Endothelial cell of umbilical vein (primary cell): ENCODE measurements around the gene RAB31. TPM values are rescaled to one million over a fixed set of nuclear protein-coding genes. Genes with fewer than 3 reads are reported as not detected.

Experiments
- BruUV-seq: library from RNA; stranded (reverse); fragments of 400-500 nt; replicated peaks from 2 replicates; lab custom pipeline; 2021; lab: Mats Ljungman, UMichigan
- CTCF ChIA-PET: fragments of 300-600, 350-600 bp; sonication (Branson Sonifier 250); formaldehyde crosslinking; loops from one replicate; lab custom pipeline; 2021; ENCODE audit warnings: antibody characterized with exemption, inconsistent platforms; lab: Charles Lee
- POLR2A ChIA-PET: fragments of 300-600, 350-600 bp; sonication (Branson Sonifier 250); formaldehyde crosslinking; loops from one replicate; lab custom pipeline; 2021; ENCODE audit warnings: antibody characterized with exemption, inconsistent platforms; lab: Charles Lee
- DNase-seq: peaks from one replicate; pipeline ENCODE4 v3.0.0-alpha.2; 2011; ENCODE audit warnings: low read depth, low spot score
- FAIRE-seq: peaks from 2 replicates; lab custom pipeline; 2011; peaks lifted over from hg19 to GRCh38; lab: Jason Lieb, UNC
- H2AFZ ChIP-seq: 2 replicates; pipeline ENCODE4 v1.6.0; 2012; ENCODE audit warnings: low read depth, low read length, control low read depth, inconsistent platforms
- H3K27ac ChIP-seq: 2 replicates; pipeline ENCODE4 v1.5.1; 2011; ENCODE audit warnings: low read depth, mild to moderate bottlenecking, control low read depth, low read length, moderate library complexity; ENCODE audit not compliant: insufficient read depth
- H3K27me3 ChIP-seq, 2 experiments: 2 replicates each; pipeline versions ENCODE4 v1.6.0 to v1.6.1; 2011; ENCODE audit warnings: low read length in 2 of 2, mixed read lengths in 1 of 2; ENCODE audit not compliant: control insufficient read depth in 2 of 2, insufficient read depth in 2 of 2
- H3K36me3 ChIP-seq, 2 experiments: 2 replicates in 1 of 2; 3 replicates in 1 of 2; pipeline ENCODE4 v1.5.1; 2011; ENCODE audit warnings: low read length in 2 of 2, mild to moderate bottlenecking in 1 of 2, moderate library complexity in 1 of 2; ENCODE audit not compliant: control insufficient read depth in 2 of 2, insufficient read depth in 2 of 2; ENCODE audit errors: extremely low read depth in 1 of 2
- H3K4me1 ChIP-seq: 3 replicates; pipeline ENCODE4 v1.5.1; 2011; ENCODE audit warnings: mild to moderate bottlenecking, low read length; ENCODE audit not compliant: control insufficient read depth, insufficient read depth; ENCODE audit errors: extremely low read depth
- H3K4me2 ChIP-seq: 2 replicates; pipeline ENCODE4 v1.6.1; 2011; ENCODE audit warnings: low read length, control low read depth, mixed read lengths; ENCODE audit not compliant: insufficient read depth
- H3K4me3 ChIP-seq, 3 experiments: fragments of 200-600 bp in 1 of 3; sonication (generic), shearing (Covaris generic) in 1 of 3; replicated peaks in 1 of 3; 2 replicates each; pipeline ENCODE4 v1.5.1; 2011 to 2016; ENCODE audit warnings: control low read depth in 3 of 3, low read length in 3 of 3, mild to moderate bottlenecking in 2 of 3, inconsistent platforms in 1 of 3, low read depth in 1 of 3, moderate library complexity in 1 of 3; ENCODE audit not compliant: insufficient read depth in 1 of 3
- H3K79me2 ChIP-seq: 2 replicates; pipeline ENCODE4 v1.6.0; 2012; ENCODE audit warnings: low read length, inconsistent platforms; ENCODE audit not compliant: control insufficient read depth, insufficient read depth
- H3K9ac ChIP-seq: replicated peaks from 2 replicates; pipeline ENCODE3; 2011; ENCODE audit warnings: low read length, control low read depth; ENCODE audit not compliant: insufficient read depth; ENCODE audit errors: extremely low read depth
- H3K9me1 ChIP-seq: replicated peaks from 3 replicates; pipeline ENCODE4 v1.6.0; 2011; ENCODE audit warnings: mild to moderate bottlenecking, low read length; ENCODE audit not compliant: control insufficient read depth, insufficient read depth; ENCODE audit errors: extremely low read depth
- H3K9me3 ChIP-seq: replicated peaks from 2 replicates; pipeline ENCODE4 v1.5.1; 2012; ENCODE audit warnings: low read length, inconsistent platforms; ENCODE audit not compliant: control insufficient read depth, insufficient read depth
- H4K20me1 ChIP-seq: replicated peaks from 2 replicates; pipeline ENCODE3; 2011; ENCODE audit warnings: mild to moderate bottlenecking, low read length; ENCODE audit not compliant: control insufficient read depth, insufficient read depth; ENCODE audit errors: extremely low read depth
- CTCF ChIP-seq, 2 donors: IDR thresholded peaks; 1 replicate in 1 of 2; 2 replicates in 1 of 2; pipeline ENCODE4 v1.5.1; 2011; ENCODE audit warnings: low read length in 2 of 2, mild to moderate bottlenecking in 2 of 2, moderate library complexity in 2 of 2, control low read depth in 1 of 2, inconsistent platforms in 1 of 2, low read depth in 1 of 2; ENCODE audit not compliant: insufficient read depth in 1 of 2; ENCODE audit errors: extremely low read depth in 1 of 2
- EZH2 ChIP-seq: IDR thresholded peaks from 2 replicates; pipeline ENCODE4 v1.6.1; 2012; ENCODE audit warnings: borderline replicate concordance, low read depth, mild to moderate bottlenecking, moderate library complexity, low read length, inconsistent platforms; ENCODE audit not compliant: severe bottlenecking
- FOS ChIP-seq: IDR thresholded peaks from 2 replicates; pipeline ENCODE4 v1.6.1; 2011; ENCODE audit warnings: mild to moderate bottlenecking, low read length, moderate library complexity, borderline replicate concordance; ENCODE audit not compliant: insufficient read depth
- GATA2 ChIP-seq: IDR thresholded peaks from 2 replicates; pipeline ENCODE4 v1.7.0; 2011; ENCODE audit warnings: low read depth, mild to moderate bottlenecking, moderate library complexity, mixed read lengths, low read length; ENCODE audit not compliant: insufficient read length, insufficient read depth
- JUN ChIP-seq: IDR thresholded peaks from 2 replicates; pipeline ENCODE4 v1.6.1; 2011; ENCODE audit warnings: borderline replicate concordance, low read depth; ENCODE audit not compliant: insufficient read length, insufficient read depth
- MAX ChIP-seq: IDR thresholded peaks from 2 replicates; pipeline ENCODE4 v1.6.1; 2011; ENCODE audit not compliant: insufficient read depth, insufficient read length
- MYC ChIP-seq: IDR thresholded peaks from one replicate; pipeline ENCODE4 v1.6.1; 2011; ENCODE audit warnings: mild to moderate bottlenecking, low read depth, low read length
- POLR2A ChIP-seq: IDR thresholded peaks from 2 replicates; pipeline ENCODE4 v1.6.1; 2012; ENCODE audit warnings: low read depth, mild to moderate bottlenecking, control low read depth, low read length
- POLR2AphosphoS5 ChIP-seq: IDR thresholded peaks from 2 replicates; pipeline ENCODE4 v1.6.1; 2012; ENCODE audit warnings: low read depth, mild to moderate bottlenecking, control low read depth, low read length, moderate library complexity; ENCODE audit not compliant: insufficient read depth
- dilution Hi-C: fragments of 300-500 bp; cut with MboI; formaldehyde crosslinking; loops from one replicate; pipeline ENCODE4 v1.15.0; 2019; ENCODE audit warnings: low sequenced_read_pairs; ENCODE audit not compliant: extremely low pct_ligation_motif_present
- intact Hi-C: fragments of 100-400 bp; cut with micrococcal nuclease; formaldehyde crosslinking; loops from one replicate; pipeline ENCODE4 v1.10.0; 2022
- polyA plus RNA-seq, 4 experiments: library from polyadenylated mRNA; depleted of rRNA in 3 of 4; stranded (reverse) in 3 of 4; unstranded in 1 of 4; fragments of >200 nt; gene quantifications; 2 replicates each; pipeline versions ENCODE4 v1.2.1 to v1.2.3, GENCODE V29; 2011 to 2012; ENCODE audit warnings: missing spikeins in 1 of 4
- total RNA-seq: library from RNA; stranded (reverse); gene quantifications from 2 replicates; pipeline ENCODE4 v1.2.3, GENCODE V29; 2021

RAB31 gene
- total and polyA plus RNA-seq, 2 donors (not counting 3 experiments of a cell fraction or from before 2014, with no cell fraction given): 30.5 TPM

- Histone ChIP-seq H3K4me2 (no peak overlapping the region), H3K9me3 (no peaks in the 10 kb centered on the region), H3K27me3 (no peaks in the 10 kb centered on the region), H3K4me1 (peaks cover 20% of the 10 kb centered on the region), H3K9me1 (no peaks in the 10 kb centered on the region), H3K4me3 (no peak overlapping the region), H3K36me3 (no peaks in the 10 kb centered on the region), H3K9ac (no peak overlapping the region), H3K79me2 (no peaks in the 10 kb centered on the region), H4K20me1 (no peaks in the 10 kb centered on the region), H2AFZ (no peak overlapping the region), H3K27ac (no peak overlapping the region)
- dilution Hi-C loops (no loop called here), intact Hi-C loops (no loop called here)
- CTCF ChIA-PET: no interaction called here
- BruUV-seq: no TSS peak
- DNase-seq: no peak
- no peak for TF ChIP-seq EZH2
- TF ChIP-seq JUN: no peak
- no peak for TF ChIP-seq POLR2AphosphoS5
- no peak for TF ChIP-seq MAX
- no peak for TF ChIP-seq POLR2A
- no peak for TF ChIP-seq MYC
- TF ChIP-seq CTCF (IDR thresholded peaks at IDR 0.05; ENCODE audit: extremely low read depth in 1 of 2, insufficient read depth in 1 of 2, low read depth in 1 of 2, low read length in 2 of 2): no peak
- TF ChIP-seq GATA2: no peak
- no peak for TF ChIP-seq FOS
- POLR2A ChIA-PET: no interaction called here
- FAIRE-seq: no peak
These were observed 158.5 kb downstream of the RAB31 start for GRCh38 chr18:9866627-9867026.
